GM12801 (cell line): ENCODE data around the gene FAM131A.

Experiments used
- CTCF ChIP-seq: IDR thresholded peaks from one replicate; pipeline ENCODE4 v1.5.1; 2011; ENCODE audit warnings: control low read depth; ENCODE audit not compliant: insufficient read length; ENCODE audit errors: extremely low read depth

The FAM131A gene

DNA sequence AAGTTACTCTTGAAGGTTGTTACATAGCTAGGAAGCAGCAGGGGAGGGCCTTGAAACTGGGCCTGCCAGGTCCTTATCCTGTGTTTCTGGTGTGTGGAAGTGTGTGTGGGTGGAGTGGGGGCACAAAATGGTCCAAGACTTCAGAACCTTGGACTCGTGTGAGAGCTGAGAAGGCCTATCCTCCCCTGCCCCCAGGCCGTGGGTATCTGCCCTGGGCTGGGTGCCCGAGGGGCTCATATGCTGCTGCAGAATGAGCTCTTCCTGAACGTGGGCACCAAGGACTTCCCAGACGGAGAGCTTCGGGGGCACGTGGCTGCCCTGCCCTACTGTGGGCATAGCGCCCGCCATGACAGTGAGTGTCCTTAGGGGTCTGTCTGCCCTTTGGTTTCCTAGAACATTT lies 46.9 kb downstream of the FAM131A start:
- no peak for TF ChIP-seq CTCF

- TF ChIP-seq CTCF: no peak
Observed at GRCh38 chr3:184384856-184385422, 47.5 kb downstream of the FAM131A start.

DNA sequence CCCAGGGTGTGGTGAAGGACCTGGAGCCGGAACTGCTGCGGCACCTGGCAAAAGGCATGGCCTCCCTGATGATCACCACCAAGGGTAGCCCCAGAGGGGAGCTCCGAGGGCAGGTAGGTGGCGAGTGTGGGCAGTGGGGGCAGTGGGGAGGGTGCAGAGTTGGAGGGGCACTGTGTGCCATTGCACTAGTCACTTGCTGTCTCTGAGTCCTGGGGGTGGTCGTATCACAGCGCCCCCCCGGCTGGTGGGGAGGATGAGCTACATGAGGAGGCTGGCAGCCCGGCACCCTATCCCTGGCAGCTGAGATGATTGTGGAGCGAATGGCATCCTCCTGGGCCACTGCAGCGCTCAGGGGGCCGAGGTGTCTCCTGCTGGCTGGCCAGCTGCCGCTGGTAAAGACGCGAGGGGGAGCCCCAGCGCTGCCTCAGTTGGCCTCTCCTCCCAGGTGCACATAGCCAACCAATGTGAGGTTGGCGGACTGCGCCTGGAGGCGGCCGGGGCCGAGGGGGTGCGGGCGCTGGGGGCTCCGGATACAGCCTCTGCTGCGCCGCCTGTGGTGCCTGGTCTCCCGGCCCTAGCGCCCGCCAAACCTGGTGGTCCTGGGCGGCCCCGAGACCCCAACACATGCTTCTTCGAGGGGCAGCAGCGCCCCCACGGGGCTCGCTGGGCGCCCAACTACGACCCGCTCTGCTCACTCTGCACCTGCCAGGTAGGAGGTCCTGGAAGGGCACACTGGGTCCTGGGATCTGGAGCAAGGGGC lies 48.8 kb downstream of the FAM131A start:
- TF ChIP-seq CTCF: no peak

DNA sequence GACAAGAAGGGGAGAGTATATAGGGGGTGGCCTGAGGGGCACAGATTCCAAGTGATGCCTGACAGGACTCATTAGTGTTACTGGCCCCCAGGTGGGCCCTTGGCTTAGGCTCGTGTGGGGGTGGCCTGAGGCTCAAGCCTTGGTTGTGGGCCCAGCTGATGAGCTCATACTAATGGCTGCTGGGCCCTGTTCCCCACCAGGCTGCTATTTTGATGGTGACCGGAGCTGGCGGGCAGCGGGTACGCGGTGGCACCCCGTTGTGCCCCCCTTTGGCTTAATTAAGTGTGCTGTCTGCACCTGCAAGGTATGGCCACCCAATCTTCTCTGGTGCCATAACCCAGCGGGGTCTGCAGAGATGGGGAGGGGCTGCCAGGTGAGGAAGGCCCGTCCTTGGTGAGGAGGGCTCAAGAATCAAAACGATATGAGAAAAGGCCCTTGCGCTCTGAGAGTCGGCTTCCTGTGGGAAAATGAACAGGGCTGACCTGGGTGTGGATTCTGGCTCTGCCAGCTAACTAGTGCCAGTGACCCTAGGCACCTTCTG lies 49.8 kb downstream of the FAM131A start:
- no peak for TF ChIP-seq CTCF

- TF ChIP-seq CTCF: no peak
Observed at GRCh38 chr3:184388164-184388935, 51.0 kb downstream of the FAM131A start.

DNA sequence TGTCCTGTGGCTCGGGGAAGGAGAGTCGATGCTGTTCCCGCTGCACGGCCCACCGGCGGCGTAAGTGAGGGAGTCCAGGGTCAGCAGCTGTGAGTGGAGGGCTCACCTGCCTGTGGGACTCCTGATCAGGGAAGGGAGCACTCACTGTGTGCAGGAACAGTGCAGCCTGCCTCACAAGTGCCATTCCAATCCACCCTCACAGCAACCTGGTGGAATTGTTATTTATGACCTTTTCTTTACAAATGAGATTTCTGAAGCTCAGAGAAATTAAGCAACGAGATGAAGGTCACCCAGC lies 51.5 kb downstream of the FAM131A start:
- TF ChIP-seq CTCF: no peak

GRCh38 chr3:184389384-184389783 lies 52.0 kb downstream of the FAM131A start:
- no peak for TF ChIP-seq CTCF
